Measurements from ENCODE around the gene ABLIM2.

Gene ABLIM2

GRCh38 chr4:7993671-7994070 lies 164.9 kb downstream of the ABLIM2 start:
- no peak for DNase-seq

GRCh38 chr4:7992846-7993245 lies 165.8 kb downstream of the ABLIM2 start:
- no peak for DNase-seq

DNA sequence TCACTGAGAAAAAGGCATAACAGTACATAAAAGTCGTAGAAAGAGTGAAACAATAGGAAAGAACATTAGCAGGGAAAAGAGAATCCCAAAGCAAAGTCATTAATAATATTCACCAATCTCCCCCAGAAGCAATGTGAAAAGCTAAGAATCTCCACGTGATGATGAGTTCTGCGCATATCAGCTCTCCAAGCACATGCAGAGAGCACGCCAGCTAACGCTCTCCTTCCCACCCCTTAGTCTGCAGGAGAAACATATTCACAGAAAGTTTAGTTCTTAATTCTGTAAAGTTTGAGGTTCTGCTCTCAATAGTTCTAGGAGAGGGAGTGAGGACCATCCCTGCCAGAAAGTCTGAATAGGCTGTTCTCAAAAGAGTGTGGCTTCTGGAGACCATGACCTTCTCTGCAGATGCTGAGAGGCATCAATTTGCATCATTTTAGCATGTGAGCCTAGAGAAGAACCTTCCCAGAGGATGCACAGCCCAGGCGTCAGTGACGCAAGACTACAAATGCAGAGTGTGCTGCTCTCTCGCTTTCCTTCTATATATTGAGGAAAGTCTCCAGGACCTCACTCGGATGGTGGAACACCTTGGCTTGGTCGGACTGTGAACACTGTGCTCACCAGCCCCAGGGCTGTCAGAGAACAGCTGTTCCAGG lies 167.7 kb downstream of the ABLIM2 start:
- no peak for DNase-seq

DNA sequence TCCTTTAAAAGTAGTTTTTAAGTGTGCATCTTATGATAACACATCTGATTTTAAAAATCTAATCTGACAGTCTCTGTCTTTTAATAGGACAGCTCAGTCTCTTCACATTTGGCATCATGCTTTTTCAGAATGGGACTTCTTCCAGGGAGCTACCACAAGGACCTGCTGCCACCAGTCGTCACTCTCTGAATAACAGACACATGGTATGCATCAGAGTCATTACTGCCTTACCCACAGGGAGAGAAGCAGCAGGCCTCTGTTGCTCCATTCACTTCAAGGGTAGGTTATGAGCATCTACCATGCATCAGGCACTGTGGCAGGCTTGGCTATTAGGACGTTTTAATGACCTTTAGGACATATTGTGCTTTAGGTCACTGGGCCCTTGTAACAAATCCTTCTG lies 169.0 kb downstream of the ABLIM2 start:
- no peak for DNase-seq

DNA sequence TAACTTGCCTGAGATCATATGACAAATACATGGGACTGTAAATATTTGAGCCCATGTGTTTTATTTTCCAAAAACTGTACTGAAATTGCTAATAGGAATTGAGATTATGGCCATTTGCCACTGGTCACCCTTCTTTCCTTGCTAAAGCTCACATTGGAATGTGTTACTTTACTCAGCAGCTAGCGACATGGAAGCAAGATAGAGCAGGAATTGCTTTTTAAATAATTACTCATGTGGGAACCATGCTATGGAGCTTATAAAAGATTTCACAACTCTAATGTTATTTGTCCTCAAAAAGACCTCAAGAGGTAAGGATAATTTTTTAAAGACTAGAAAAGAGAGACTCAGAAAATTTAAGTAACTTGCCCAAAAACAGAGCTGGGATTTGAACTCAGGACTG lies 170.2 kb downstream of the ABLIM2 start:
- no peak for DNase-seq

GRCh38 chr4:7987148-7987989 lies 171.2 kb downstream of the ABLIM2 start:
- peak; percentile 4 for DNase-seq

DNA sequence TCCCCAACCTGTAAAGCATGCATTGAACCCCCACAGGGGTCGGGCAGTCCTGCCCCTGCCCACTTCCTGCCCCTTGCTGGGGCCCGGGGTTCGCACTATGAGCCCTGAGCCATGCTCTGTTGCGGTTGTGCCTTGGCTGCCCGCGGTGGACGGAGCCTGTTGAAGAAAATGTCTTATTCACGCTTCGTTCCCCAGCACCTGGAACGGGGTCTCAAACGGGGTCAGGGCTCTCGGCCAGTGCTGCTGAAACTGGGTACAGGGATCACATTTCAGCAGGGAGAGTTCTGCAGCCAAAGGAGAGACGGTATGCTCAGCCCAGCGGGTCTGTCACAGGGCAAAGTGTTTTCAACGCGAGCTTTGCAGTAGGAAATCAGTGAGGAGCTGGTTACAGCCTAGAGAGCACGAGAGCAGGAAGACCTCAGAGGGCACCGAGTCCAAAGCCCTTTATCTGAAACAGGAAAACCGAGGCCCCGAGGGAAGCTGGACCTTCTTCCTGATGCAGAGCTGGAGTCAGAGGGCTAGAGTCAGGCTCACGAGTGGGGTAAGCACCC lies 172.6 kb downstream of the ABLIM2 start:
- DNase-seq, result no peak

- no peak for DNase-seq
Observed at GRCh38 chr4:7985072-7985471, 173.5 kb downstream of the ABLIM2 start.

- DNase-seq, result no peak
Observed at GRCh38 chr4:7984286-7984925, 174.2 kb downstream of the ABLIM2 start.

- no peak for DNase-seq
Observed at GRCh38 chr4:7983296-7983695, 175.3 kb downstream of the ABLIM2 start.

DNA sequence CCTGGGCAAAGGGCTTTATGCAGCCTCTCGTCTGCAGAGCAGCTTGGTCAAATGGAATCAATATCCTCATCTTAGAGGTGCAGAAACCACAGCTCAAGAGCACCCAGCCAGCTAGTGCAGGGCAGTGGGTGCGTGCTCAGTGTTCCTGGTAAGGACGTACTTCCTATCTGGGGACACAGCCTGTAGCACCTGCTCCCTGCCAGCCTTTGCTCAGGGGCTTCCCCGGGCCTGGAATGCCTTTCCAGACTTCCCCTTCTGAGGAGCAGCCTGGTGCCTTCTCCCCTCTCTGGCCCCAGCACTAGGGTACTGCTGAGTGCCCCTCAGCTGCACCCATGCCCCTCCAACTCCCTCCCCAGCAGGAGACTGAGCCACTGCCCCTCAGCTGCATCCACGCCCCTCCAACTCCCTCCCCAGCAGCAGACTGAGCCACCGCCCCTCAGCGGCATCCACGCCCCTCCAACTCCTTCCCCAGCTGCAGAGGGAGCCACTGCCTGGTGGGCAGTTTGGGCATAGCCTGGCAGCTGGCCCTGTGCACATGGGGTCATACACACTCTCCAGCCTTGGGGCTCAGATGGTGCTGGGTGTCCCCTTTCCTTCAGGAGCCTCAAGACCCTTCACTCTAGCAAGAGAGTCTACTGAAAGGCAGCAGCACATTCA lies 176.7 kb downstream of the ABLIM2 start:
- no peak for DNase-seq

- DNase-seq, result no peak
Observed at GRCh38 chr4:7980036-7980435, 178.6 kb downstream of the ABLIM2 start.

GRCh38 chr4:7979652-7979968 lies 179.0 kb downstream of the ABLIM2 start:
- DNase-seq, result no peak

DNA sequence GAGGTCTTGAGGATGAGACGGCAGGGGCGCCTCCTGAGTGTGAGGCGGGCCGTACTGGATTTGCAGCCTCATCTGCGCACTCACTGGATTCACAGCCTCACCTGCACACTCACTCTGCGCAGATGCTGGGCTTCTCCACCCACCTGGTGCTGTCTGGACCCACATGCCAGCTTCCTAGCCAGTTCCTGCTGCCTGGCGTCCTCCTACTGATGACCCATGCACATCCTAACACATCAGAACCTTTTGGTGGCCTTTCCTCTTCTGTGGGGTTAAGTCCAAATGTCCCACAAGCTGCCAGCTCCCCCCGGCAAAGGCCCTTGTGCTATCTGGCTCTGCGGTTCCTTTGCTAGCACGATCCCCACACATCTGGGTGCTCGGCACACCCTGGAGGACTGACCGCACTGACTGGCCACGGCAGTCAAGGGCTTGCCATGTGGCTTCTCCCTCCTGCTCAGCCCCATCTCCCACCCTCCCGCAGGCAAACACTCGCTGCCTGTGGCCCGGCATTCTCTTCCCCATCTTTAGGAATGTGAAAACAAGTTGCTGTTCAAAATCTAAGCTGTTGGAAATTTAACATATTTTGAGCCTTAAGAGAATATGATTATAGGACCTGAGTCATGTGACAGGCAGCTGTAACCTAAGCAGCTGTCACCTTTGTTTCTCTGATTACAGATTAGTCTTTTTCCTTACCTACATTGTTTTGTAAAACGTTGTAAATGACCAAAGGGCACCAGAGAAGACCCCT lies 179.5 kb downstream of the ABLIM2 start:
- no peak for DNase-seq

DNA sequence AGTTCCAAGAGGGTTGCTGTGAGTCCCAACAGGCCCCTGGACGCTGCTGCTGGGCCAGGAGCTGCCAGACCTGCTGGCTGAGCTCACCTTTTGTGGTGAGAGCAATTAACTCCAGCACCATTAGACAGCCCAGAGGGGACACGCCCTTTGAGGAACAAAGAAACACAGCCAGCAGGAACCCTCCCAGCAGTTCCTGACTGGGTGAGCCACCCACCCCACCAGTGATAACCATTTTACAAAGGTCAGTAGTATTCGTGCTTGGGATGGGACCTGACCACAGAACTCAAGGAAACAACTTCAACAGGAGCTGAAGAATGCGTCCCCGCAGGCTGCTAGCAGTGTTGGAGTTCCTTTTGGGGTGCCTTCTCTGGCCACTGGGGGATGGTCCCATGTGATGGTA lies 180.1 kb downstream of the ABLIM2 start:
- no peak for DNase-seq

DNA sequence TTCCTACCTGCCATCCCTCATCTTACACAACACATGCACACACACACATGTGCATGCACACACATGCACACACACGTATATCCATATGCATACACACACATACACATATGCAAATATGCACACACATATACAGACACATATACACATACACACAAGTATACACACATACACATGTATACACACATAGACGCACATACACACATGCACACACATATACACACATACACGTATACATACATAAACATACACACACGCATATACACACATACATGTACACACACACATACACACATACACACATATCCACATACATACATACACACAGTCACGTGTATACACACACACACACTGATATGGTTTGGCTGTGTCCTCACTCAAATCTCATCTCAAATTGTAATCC lies 182.0 kb downstream of the ABLIM2 start:
- DNase-seq, result no peak

GRCh38 chr4:7976025-7976424 lies 182.6 kb downstream of the ABLIM2 start:
- DNase-seq, result no peak

DNA sequence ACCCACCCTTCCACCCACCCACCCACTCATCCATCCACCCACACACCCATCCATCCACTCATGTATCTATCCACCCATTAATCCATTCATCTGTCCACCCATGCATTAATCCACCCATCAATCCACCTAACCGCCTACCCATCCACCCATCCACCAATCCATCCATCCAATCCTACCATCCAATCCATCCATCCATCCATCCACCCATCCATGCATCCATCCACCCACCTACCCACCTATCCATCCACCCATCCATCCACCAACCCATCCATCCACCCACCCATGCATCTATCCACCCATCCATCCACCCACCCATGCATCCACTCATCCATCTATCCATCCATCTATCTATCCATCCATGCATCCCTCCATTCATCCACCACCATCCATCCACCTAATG lies 184.2 kb downstream of the ABLIM2 start:
- no peak for DNase-seq

- no peak for DNase-seq
Observed at GRCh38 chr4:7973545-7973981, 185.1 kb downstream of the ABLIM2 start.

GRCh38 chr4:7971881-7972500 lies 186.6 kb downstream of the ABLIM2 start:
- DNase-seq, result no peak

DNA sequence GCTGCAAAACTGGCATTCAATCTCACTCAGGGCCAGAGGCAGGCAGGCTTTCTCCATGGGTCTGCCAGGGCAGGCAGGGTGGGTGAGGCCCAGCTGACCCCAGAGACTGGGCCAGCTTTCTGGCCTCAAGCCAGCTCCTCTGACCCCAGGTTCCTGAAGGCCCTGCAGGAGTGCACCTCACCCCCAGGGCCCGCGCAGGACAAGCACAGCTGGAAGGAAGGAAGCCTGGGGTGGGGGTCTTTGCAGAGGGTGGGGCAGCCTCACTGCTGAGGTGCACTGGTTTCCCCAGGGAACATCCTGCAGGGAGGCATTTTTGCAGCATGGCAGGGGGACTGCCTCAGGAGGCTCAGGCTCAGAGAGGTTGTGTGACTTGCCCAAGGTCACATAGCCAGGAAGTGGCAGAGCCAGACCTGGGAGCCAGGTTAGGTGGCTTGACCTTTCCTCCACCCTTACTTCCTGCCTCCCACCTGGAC lies 187.4 kb downstream of the ABLIM2 start:
- no peak for DNase-seq

DNA sequence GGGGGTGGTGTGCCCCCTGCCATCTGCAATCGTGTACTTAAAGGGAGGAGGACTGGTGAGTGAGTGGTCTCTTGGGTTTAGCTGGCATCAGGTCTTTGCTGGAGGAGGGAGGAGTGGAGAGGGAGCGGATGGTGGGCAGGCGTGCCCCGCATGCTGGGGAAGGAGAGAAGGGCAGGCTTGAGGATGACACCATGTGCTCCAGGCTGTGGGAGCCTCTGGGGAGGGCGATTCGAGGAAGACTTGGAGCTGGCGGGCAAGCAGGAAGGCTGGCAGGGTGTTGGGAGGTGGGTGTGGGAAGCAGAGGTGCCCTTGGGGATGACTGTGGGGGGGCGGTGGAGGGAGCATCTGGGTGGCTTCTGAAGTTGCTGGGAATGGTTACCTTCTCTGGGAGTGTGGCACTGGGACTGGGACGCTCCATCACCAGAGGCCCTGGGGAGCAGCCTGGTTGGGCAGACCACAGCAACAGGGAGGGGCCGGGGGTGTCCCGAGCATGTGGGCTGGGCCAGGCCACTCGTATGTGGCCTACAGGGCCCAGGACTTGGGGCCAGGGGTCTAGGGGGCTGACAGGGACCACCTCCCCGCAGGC lies 188.2 kb downstream of the ABLIM2 start:
- no peak for DNase-seq

Measured in SHP77 treated with DMSO at 0.1 percent for 48 hours (cell line).